GM19463 (cell line): Measurements from ENCODE around the gene BRSK2.
"Not testable (repeated sequence)": the region's sequence is repeated elsewhere in the genome, so short reads cannot be mapped to it uniquely, and the experiment has no call there.

Experiments used
- ATAC-seq: cut with Tn5 transposase; IDR thresholded peaks from one replicate; pipeline ENCODE4 v1.9.1; 2021; ENCODE audit warnings: mild to moderate bottlenecking, moderate library complexity; ENCODE audit not compliant: unreplicated experiment

The BRSK2 gene

DNA sequence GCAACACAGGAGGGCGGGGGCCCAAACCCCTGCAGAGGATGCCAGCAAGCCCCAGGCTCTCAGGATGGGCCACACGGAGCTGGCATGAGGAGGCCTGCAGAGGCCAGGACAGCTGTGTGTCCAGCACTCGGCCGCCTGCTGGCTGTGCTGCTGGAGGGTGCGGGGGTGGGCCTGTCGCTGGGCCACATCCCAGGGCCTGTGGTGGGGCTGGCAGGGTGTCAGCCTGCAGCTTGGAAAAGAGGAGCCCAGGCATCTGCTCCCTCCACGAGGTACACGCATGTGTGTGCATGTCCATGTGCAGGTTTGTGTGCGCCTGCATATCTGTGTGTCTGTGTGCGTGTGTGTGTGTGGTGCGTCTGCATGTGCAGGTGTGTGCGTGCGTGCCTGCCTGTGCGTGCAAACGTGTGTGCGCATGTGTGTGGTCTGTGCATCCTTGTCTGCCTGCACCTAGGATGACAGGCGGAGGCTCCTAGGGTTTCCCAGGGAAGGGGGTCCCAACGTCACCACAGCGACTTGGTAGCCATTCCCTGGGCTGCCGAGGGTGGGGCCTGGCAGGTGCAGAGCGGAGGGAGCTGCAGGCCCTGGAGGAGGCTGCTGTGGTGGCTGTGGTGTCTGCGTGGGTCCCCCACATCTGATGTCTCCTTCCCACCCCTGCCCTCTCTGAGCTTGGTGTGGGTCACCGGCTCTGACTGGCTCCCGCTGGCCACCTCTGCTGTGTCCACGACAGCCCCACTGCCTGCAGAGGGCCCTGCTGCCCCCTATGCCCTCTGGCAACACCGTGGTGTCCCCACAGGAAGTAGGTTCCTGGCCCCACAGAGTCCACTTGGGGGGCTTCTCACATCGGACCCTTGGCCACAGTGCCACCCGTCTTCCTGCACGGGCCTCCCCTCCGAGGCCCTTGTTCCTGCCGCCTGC lies 17.1 kb downstream of the BRSK2 start:
- ATAC-seq: no peak

DNA sequence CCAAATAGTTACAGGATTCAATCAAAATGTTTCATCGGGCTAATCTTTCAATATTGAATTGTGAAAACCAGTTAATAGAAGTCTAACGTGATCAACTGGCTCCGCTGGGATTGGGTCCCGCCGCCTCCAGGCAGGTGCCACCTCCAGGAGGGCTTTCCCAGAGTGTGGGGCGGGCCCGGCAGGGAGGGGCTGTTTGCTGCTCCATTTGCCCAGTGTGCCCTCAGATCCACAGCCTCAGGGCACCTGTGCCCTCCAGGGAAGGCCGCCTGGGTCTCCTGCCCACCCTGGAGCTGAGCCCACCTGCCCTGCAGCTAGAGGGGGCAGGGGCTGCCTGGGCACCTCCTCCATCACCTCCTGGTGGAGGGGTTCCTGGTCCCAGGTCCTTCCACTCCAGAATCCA lies 17.9 kb downstream of the BRSK2 start:
- ATAC-seq: no peak

DNA sequence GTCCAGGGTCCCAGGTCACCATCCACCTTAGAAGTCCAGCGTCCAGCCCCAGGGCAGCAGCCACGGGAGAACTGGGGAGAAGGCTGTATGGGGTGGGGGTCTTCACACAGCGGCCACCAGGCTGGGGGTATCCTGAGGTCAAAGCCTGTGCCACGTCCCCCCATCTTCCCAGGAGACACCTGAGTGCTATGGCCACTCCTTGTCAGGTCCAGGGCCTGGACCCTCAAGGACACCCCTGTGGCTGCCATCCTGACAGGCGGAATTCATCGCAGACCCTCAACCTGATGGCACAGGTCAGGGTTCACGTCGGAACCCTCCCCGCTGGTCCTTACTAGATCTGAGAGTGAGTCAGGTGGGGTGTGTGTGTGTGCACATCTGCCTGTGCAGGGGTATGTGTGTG lies 18.6 kb downstream of the BRSK2 start:
- ATAC-seq: no peak

DNA sequence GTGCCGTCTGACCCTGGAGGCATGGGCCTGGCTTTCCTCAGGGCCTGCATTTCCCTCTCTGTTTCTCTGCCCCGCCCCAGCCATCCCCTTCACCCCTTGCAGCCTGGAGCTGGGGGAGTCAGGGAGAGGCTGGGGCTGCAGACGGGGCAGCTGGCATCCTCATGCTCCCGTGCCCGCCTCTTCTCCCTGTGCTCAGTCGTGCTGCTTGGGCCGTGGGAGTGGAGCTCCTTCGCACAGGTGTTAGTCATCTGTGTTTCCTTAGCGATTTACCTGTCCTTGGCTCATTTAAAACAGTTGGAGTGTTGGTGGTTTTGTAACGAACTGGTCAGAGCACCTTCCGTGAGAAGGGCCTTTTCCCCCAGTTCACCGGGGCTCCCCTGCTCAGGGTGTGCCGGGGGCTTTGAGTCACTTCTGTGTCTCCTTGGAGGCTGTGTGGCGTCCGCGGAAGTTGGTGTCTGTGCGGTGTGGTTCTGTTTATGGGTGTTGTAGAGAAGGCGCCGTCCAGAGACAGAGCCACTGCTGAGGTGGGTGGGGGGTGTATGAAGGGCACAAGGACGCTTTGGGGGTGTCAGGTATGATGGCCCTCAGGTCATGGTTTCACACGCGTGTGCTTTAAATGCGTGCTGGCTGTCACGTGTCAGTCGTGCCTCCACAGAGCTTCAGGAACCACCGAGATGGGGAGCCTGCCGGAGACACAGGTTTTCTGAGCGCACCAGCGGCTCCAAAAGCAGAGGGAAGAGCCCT lies 19.5 kb downstream of the BRSK2 start:
- ATAC-seq: no peak

- ATAC-seq: not testable (repeated sequence)
These were observed 20.1 kb downstream of the BRSK2 start for GRCh38 chr11:1409852-1410125.

DNA sequence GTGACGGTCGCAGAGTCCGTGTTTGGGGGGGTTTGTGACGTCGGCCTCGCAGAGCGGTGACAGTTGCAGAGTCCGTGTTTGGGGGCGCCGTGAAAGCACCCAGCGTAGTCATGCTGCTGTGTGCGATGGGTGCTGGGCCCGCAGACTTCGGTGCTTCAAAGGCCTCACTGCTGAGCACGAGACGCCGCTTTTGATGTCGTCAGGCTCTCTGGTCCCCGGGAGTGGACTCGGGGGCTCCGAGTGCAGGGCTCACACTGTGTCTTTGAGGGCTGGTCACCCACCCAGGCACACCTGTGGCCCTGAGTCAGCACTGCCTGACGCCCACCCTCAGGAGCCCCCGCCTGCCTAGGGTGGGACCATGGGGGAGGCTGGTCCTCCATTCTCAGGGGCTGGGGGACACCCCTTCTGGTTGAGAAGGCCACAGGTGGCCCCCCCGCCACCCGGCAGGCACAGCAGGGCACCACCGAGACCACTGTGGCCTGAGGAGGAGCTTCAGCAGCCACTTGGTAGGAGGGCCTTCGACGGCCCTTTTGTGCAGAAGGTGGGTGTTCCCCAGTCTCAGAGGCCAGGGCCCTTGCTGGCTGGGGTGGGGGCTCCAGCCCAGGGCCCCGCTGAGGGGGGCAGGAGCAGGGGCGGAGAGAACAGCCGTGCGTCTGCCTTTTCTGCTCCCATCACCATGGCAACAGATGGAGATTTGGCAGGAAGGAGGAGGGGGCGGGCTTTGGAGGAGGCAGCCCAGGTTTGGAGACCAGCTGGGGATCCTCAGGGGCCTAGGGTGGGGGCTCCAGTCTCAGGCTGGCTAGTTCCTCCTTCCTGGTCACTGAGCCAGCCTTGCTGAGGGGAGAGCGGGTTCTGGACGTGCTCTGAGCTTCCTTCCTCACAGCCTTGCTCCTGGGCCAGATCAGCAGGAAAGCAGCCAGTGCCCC lies 20.9 kb downstream of the BRSK2 start:
- ATAC-seq: no peak

DNA sequence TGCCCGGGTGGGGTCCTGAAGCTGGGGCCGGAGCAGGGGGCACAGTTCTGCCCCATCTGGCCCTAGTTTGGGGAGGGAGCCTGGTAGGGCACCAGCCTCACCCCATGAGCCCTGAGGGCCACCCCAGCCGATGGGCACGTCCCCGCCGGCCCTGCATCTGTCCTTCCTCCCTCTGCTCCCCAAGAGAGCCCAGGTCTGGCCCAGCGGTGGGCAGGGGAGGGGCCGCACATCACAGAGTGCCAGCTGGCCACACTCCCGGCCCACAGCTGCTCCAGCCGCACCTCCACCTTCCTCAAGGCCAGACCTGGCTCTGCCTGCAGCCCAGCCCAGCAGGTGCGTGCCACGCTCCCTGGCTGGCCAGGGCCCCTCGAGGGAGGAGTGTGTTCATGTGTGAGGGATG lies 21.6 kb downstream of the BRSK2 start:
- ATAC-seq: no peak

DNA sequence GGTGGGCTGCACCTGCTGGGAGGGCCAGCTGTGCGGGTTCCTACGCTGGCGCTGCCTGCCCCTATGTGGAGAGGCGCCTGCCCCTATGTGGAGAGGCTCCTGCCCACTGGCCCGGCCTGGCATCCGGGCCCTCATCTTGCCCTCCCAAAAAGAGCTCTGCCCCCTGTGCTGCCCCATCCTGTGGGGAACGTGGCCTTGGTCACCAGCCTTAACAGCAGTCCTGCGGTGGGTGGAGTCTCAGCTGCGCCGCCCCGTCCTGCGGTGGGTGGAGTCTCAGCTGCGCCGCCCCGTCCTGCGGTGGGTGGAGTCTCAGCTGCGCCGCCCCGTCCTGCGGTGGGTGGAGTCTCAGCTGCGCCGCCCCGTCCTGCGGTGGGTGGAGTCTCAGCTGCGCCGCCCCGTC lies 22.0 kb downstream of the BRSK2 start:
- not testable (repeated sequence) for ATAC-seq

DNA sequence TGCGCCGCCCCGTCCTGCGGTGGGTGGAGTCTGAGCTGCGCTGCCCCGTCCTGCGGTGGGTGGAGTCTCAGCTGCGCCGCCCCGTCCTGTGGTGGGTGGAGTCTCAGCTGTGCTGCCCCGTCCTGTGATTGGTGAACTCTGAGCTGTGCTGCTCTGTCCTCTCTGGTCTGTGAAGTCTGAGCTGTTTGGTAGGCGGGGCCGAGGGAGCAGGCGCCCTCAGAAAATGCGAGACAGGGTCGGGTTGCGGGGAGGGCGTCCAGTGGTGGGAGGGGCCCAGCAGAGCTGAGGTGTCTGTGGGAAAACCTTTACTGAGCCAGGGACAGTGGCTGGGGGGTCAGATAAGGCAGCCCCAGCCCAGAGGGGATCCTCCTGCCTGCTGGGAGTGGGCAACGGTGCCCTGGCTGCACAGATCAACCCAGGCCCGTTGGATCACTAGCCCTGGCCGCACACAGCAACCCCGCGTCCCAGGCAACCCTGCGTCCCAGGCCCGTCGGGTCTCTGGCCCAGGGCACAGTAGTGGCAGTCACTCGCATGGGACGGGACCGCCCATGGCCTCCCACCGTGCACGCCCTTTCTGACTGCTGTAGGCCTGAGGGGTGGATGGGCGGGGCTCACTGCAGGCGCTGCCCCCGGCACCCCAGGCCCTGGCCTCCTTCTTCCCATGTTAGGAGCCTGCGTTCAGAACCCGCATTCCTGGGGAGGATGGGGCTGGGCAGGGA lies 22.8 kb downstream of the BRSK2 start:
- no peak for ATAC-seq

DNA sequence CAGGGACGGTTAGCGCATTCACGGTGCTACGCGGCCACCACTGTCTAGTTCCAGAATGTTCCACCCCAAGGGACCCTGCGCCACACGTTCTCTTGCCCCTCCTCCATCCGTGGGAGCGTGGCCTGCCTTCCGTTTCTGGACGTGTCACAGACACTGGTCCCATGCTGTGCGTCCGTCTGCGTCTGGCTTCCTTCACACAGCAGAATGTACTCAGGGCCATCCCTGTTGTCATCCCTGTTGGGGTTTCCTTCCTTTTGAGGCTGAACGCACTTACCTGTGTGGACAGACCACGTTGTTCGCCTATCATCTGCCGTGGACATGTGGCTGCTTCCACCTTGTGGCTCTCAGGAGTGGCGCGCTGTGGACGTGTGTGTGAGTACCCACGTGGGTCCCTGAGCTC lies 24.9 kb downstream of the BRSK2 start:
- no peak for ATAC-seq

GRCh38 chr11:1415631-1416030 lies 25.9 kb downstream of the BRSK2 start:
- ATAC-seq: no peak

DNA sequence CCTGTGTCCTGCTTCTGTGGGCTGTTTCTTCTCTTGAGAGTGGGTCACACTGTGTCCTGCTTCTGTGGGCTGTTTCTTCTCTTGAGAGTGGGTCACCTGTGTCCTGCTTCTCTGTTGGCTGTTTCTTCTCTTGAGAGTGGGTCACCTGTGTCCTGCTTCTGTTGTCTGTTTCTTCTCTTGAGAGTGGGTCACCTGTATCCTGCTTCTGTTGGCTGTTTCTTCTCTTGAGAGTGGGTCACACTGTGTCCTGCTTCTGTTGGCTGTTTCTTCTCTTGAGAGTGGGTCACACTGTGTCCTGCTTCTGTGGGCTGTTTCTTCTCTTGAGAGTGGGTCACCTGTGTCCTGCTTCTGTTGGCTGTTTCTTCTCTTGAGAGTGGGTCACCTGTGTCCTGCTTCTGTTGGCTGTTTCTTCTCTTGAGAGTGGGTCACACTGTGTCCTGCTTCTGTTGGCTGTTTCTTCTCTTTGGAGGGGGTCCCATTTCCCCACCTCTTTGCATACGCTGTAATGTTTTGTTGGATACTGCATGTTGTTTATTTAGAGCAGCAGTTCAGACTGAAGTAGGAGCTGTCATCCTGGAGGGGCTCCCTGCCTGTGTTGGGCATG lies 28.6 kb downstream of the BRSK2 start:
- not testable (repeated sequence) for ATAC-seq

DNA sequence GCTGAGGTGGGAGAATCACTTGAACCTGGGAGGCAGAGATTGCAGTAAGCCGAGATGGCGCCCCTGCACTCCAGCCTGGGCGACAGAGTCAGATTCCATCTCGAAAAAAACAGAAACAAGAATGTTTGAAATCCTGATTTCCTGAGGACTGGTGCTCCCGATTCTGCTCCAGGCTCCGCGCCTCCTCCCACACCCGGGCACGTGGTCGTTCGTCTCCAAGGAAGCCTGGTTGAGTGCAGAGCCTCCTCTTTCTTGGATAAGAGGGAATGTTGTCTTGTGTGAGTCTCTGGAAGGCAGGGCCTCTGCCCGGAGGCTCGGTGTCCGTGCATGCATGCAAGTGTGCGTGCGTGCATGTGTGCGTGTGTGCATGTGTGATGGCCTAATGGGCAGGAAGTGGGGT lies 30.1 kb downstream of the BRSK2 start:
- ATAC-seq: no peak

DNA sequence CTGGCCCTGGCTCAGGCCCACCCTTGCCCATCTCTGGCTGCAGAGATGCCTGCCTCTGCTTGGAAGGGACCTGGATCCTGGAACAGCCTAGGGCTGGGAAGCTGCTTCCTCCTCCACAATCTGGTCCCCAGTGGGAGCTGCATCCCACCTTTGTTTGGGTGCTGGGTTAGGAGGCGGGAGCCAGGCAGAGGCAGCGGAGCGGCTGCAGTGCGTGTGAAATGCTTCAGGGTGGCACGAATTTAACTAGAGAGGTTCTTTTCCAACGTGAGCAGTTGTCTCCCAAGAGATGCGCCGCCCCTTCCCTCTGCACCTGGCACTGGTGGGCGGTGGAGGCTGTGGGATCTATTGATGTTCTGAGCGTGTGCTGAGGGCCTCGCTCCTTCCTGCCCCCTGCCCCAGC lies 31.6 kb downstream of the BRSK2 start:
- no peak for ATAC-seq

DNA sequence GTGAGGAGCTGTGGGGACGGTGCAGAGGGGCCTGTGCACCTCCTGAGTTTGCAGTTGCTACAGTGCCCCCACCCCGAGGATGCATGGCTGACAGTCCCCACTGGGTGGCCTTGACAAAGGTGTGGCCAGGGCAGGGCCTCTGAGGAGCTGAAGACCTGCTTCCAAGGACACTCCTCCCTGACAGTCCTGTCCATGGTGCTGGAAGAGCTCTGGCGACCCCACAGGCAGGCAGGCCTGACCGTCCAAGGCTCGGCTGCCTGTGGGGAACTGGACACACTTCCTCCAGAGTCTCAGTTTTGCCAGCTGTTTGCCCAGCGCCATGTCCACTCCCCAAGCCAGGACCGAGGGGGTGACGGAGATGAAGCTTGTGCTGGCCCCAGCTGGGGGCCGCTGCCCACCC lies 32.7 kb downstream of the BRSK2 start:
- no peak for ATAC-seq

DNA sequence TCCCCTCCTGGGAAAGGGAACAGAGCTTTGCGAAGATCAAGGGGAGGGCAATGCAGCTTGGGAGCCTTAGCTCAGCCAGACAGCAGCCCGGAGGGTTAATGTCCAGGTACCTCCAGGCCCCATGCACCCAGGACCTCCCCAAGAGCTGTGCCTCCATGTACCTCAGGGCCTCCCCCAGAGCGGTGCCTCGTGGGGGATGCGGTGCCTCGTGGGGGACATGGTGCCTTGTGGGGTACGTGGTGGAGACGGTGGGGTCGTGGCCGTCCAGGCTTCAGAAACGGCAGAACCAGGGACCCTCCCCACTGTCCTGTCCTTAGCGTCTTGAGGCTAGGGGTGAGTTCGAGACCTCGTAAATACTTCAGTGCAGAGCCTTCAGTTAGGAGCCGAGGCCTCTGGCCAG lies 33.2 kb downstream of the BRSK2 start:
- ATAC-seq: no peak

DNA sequence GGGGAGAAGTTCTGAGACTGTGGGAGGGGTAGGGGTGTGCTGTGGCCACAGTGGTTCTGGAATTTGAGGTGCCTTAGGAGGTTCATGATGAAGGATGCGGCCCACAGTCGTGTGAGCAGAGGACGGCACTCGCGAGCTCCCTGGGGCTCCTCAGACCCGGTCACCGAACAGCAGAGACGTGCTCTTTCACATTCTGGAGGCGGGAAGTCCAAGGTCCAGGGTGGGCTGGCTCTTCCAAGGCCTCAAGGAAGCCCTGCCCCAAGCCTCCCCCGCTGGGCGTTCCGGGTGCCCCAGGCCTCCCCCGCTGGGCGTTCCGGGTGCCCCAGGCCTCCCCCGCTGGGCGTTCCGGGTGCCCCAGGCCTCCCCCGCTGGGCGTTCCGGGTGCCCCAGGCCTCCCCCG lies 33.7 kb downstream of the BRSK2 start:
- not testable (repeated sequence) for ATAC-seq

DNA sequence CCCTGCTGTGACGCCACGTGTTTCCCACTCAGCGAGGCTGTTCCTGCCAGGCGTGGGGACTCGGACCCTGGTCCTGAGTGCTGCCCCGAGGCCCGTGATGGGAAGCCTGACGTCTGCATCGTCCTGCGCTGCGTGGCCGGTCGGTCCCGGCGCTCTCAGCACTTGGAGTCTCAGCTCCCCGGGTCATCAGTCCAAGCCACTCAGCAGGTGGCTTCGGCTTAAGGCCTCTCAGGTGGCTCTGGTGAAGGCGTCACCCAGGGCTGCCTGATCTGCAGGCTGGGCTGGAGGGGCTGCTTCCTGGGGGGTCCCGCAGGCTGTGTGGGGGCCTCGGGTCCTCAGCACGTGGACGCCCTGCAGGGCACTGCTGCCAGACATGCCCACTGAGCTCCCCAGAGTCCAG lies 35.3 kb downstream of the BRSK2 start:
- no peak for ATAC-seq

- no peak for ATAC-seq
These were observed 35.7 kb downstream of the BRSK2 start for GRCh38 chr11:1425439-1425838.

GRCh38 chr11:1428762-1429316 lies 39.1 kb downstream of the BRSK2 start:
- no peak for ATAC-seq
